H1 (cell line): ENCODE data around the gene CELSR1.

Source experiments
- ATF3 ChIP-seq: IDR thresholded peaks from 2 replicates; pipeline ENCODE4 v1.6.1; 2011; ENCODE audit warnings: low read depth, mild to moderate bottlenecking, low read length; ENCODE audit not compliant: insufficient read depth
- CTCF ChIP-seq, 3 experiments: IDR thresholded peaks; 1 replicate in 2 of 3; 2 replicates in 1 of 3; pipeline versions ENCODE4 v1.5.1 to v1.6.1; 2011; ENCODE audit warnings: low read length in 3 of 3, mild to moderate bottlenecking in 3 of 3, inconsistent platforms in 2 of 3, low read depth in 1 of 3, moderate library complexity in 1 of 3; ENCODE audit not compliant: insufficient read depth in 1 of 3; ENCODE audit errors: control extremely low read depth in 1 of 3
- GTF2F1 ChIP-seq: IDR thresholded peaks from 2 replicates; pipeline ENCODE4 v1.6.1; 2012; ENCODE audit warnings: low read depth, low read length, improper control_type of control experiment, borderline replicate concordance
- HDAC2 ChIP-seq, 2 experiments: fragments of 300-600 bp in 1 of 2; sonication (generic) in 1 of 2; IDR thresholded peaks; 2 replicates each; pipeline ENCODE4 v1.6.1; 2011 to 2012; ENCODE audit warnings: low read depth in 2 of 2, low read length in 2 of 2, mild to moderate bottlenecking in 2 of 2, moderate library complexity in 2 of 2, borderline replicate concordance in 1 of 2, inconsistent platforms in 1 of 2
- KDM5A ChIP-seq: fragments of 200-600 bp; IDR thresholded peaks from 2 replicates; pipeline ENCODE4 v1.7.1; 2012; ENCODE audit warnings: mild to moderate bottlenecking, low read length, inconsistent platforms, mixed read lengths
- MAFK ChIP-seq: IDR thresholded peaks from 2 replicates; pipeline ENCODE4 v1.6.1; 2012; ENCODE audit warnings: low read depth, mild to moderate bottlenecking, improper control_type of control experiment, low read length
- POLR2A ChIP-seq, 2 experiments: IDR thresholded peaks; 1 replicate in 1 of 2; 2 replicates in 1 of 2; pipeline ENCODE4 v1.6.1; 2011; ENCODE audit warnings: low read depth in 2 of 2, low read length in 2 of 2, mild to moderate bottlenecking in 2 of 2; ENCODE audit errors: control extremely low read depth in 1 of 2
- SRF ChIP-seq: IDR thresholded peaks from 2 replicates; pipeline ENCODE4 v1.6.1; 2011; ENCODE audit warnings: mild to moderate bottlenecking, low read depth, low read length, moderate library complexity
- TAF1 ChIP-seq: IDR thresholded peaks from 2 replicates; pipeline ENCODE4 v1.6.1; 2011; ENCODE audit warnings: mild to moderate bottlenecking, low read depth, low read length
- TCF12 ChIP-seq: IDR thresholded peaks from 2 replicates; pipeline ENCODE4 v1.6.1; 2011; ENCODE audit warnings: low read depth, mild to moderate bottlenecking, low read length
- YY1 ChIP-seq: IDR thresholded peaks from 2 replicates; pipeline ENCODE4 v1.6.1; 2011; ENCODE audit warnings: low read depth, mild to moderate bottlenecking, low read length

GRCh38 chr22:46563381-46564083, 26.1 kb upstream of the CELSR1 start:
- TF ChIP-seq POLR2A (IDR thresholded peaks at IDR 0.05; ENCODE audit: control extremely low read depth in 1 of 2, low read depth in 2 of 2, low read length in 2 of 2) (peak in 1 of 2 experiments; percentile 22; a peak in 1 of 3 replicates), TCF12 (no peak), MAFK (no peak), ATF3 (0 out of 2 replicates have a peak, but pooled peaks have one; percentile 3), KDM5A (no peak), SRF (no peak), YY1 (no peak), GTF2F1 (no peak), HDAC2 (IDR thresholded peaks at IDR 0.05; ENCODE audit: borderline replicate concordance in 1 of 2, low read depth in 2 of 2, low read length in 2 of 2) (no peak; a peak in 1 of 4 replicates), TAF1 (peak; percentile 57; the same call in 1 of the 2 replicates), CTCF (IDR thresholded peaks at IDR 0.05; ENCODE audit: control extremely low read depth in 1 of 3, insufficient read depth in 1 of 3, low read depth in 1 of 3, low read length in 3 of 3) (peak; percentile 71 to 94 (median 86))
